ENCODE results near the gene CCDC141.
A peak's percentile ranks its signal among the peaks of the same experiment; 100 is the strongest.

Gene CCDC141

GRCh38 chr2:178865146-178865936 lies 184.6 kb downstream of the CCDC141 start:
- DNase-seq (ENCODE audit: low spot score): peak; percentile 7

- DNase-seq (ENCODE audit: low spot score): no peak
Observed at GRCh38 chr2:178863856-178864620, 185.9 kb downstream of the CCDC141 start.

GRCh38 chr2:178863130-178863855 lies 186.6 kb downstream of the CCDC141 start:
- no peak for DNase-seq (ENCODE audit: low spot score)

GRCh38 chr2:178860551-178860950 lies 189.4 kb downstream of the CCDC141 start:
- no peak for DNase-seq (ENCODE audit: low spot score)

- no peak for DNase-seq (ENCODE audit: low spot score)
Observed at GRCh38 chr2:178859730-178860129, 190.2 kb downstream of the CCDC141 start.

GRCh38 chr2:178858896-178859625 lies 190.9 kb downstream of the CCDC141 start:
- DNase-seq (ENCODE audit: low spot score): no peak

GRCh38 chr2:178855151-178855550 lies 194.8 kb downstream of the CCDC141 start:
- DNase-seq (ENCODE audit: low spot score): no peak

GRCh38 chr2:178848335-178848734 lies 201.6 kb downstream of the CCDC141 start:
- DNase-seq (ENCODE audit: low spot score): no peak

GRCh38 chr2:178846458-178846802 lies 203.5 kb downstream of the CCDC141 start:
- DNase-seq (ENCODE audit: low spot score): no peak

GRCh38 chr2:178845566-178846457 lies 204.1 kb downstream of the CCDC141 start:
- DNase-seq (ENCODE audit: low spot score): no peak

- no peak for DNase-seq (ENCODE audit: low spot score)
Observed at GRCh38 chr2:178844701-178845100, 205.2 kb downstream of the CCDC141 start.

- DNase-seq (ENCODE audit: low spot score): no peak
Observed at GRCh38 chr2:178844269-178844668, 205.7 kb downstream of the CCDC141 start.

- DNase-seq (ENCODE audit: low spot score): no peak
Observed at GRCh38 chr2:178843697-178844096, 206.2 kb downstream of the CCDC141 start.

- DNase-seq (ENCODE audit: low spot score): no peak
Observed at GRCh38 chr2:178836807-178837206, 213.1 kb downstream of the CCDC141 start.

GRCh38 chr2:178834086-178834485 lies 215.9 kb downstream of the CCDC141 start:
- no peak for DNase-seq (ENCODE audit: low spot score)

GRCh38 chr2:178833382-178833781 lies 216.6 kb downstream of the CCDC141 start:
- DNase-seq (ENCODE audit: low spot score): no peak

GRCh38 chr2:178830451-178830850 lies 219.5 kb downstream of the CCDC141 start:
- DNase-seq (ENCODE audit: low spot score): no peak

GRCh38 chr2:178829981-178830380 lies 220.0 kb downstream of the CCDC141 start:
- DNase-seq (ENCODE audit: low spot score): no peak

GRCh38 chr2:178829299-178829960 lies 220.5 kb downstream of the CCDC141 start:
- no peak for DNase-seq (ENCODE audit: low spot score)

- DNase-seq (ENCODE audit: low spot score): no peak
Observed at GRCh38 chr2:178828486-178828881, 221.5 kb downstream of the CCDC141 start.
